ENCODE results near the gene MBD4. TPM values are rescaled to one million over a fixed set of nuclear protein-coding genes. Genes with fewer than 3 reads are reported as not detected.

The MBD4 gene
- total RNA-seq, 2 experiments from 2014 or later, result 46.3 to 74.6 TPM

DNA sequence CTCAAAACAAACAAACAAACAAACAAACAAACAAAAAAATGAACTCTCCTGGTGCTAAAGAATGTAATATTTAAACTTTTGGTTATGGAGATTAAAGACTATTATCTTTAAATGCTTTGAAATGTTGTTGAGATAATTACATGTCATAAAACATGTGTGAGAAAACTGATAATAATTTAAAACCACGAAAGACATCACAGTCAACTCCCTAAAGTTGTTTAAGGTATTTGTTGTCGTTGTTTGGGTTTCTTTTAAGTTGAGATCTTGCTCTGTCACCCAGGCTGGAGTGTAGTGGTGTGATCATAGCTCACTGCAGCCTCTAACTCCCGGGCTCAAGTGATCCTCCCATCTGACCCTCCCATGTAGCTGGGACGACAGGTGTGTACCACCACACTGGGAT lies 23.3 kb downstream of the MBD4 start:
- Histone ChIP-seq H3K9me2 (ENCODE audit: insufficient read depth, low read length) (no peaks in the 10 kb centered on the region), H2AFZ (ENCODE audit: low read length) (no peak overlapping the region), H4K20me1 (ENCODE audit: insufficient read depth, low read length) (no peaks in the 10 kb centered on the region), H3K4me1 (ENCODE audit: insufficient read depth, low read length, poor library complexity, severe bottlenecking) (no peaks in the 10 kb centered on the region), H3K79me2 (ENCODE audit: insufficient read depth, low read depth, low read length) (no peaks in the 10 kb centered on the region), H3K36me3 (ENCODE audit: insufficient read depth, low read length) (no peaks in the 10 kb centered on the region; the same call in 1 of the 2 replicates), H3K4me2 (ENCODE audit: low read length) (no peak overlapping the region), H3K27ac (ENCODE audit: low read depth, low read length, poor library complexity, severe bottlenecking) (no peak overlapping the region), H3K4me3 (ENCODE audit: low read depth, low read length, poor library complexity, severe bottlenecking) (no peak overlapping the region), H3K9me3 (ENCODE audit: low read length) (no peaks in the 10 kb centered on the region; the same call in 1 of the 2 replicates)
- ChIA-PET POLR2A (interaction anchor here (0.7 to 0.8 kb wide), 3 partner anchors 12 to 400 kb away, joined by 3 to 6 read pairs (median 3); no protein-coding TSS in a partner anchor), CTCF (ENCODE audit: unreplicated experiment) (no interaction called here)
- no peak for TF ChIP-seq EZH2phosphoT487 (IDR thresholded peaks at IDR 0.05; ENCODE audit: borderline replicate concordance, low read depth, low read length)
- TF ChIP-seq, protein P1, sequence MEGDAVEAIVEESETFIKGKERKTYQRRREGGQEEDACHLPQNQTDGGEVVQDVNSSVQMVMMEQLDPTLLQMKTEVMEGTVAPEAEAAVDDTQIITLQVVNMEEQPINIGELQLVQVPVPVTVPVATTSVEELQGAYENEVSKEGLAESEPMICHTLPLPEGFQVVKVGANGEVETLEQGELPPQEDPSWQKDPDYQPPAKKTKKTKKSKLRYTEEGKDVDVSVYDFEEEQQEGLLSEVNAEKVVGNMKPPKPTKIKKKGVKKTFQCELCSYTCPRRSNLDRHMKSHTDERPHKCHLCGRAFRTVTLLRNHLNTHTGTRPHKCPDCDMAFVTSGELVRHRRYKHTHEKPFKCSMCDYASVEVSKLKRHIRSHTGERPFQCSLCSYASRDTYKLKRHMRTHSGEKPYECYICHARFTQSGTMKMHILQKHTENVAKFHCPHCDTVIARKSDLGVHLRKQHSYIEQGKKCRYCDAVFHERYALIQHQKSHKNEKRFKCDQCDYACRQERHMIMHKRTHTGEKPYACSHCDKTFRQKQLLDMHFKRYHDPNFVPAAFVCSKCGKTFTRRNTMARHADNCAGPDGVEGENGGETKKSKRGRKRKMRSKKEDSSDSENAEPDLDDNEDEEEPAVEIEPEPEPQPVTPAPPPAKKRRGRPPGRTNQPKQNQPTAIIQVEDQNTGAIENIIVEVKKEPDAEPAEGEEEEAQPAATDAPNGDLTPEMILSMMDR (conservative IDR thresholded peaks at IDR 0.05; ENCODE audit: low read length), result no peak
- DNase-seq (ENCODE audit: low spot score), result no peak
- intact Hi-C loops (cut with micrococcal nuclease; ENCODE audit: unreplicated experiment), result no loop called here
- BruUV-seq (replicated peaks), result no TSS peak

GRCh38 chr3:129415830-129416229 lies 23.9 kb downstream of the MBD4 start:
- no peak for TF ChIP-seq EZH2phosphoT487 (IDR thresholded peaks at IDR 0.05; ENCODE audit: borderline replicate concordance, low read depth, low read length)
- TF ChIP-seq, protein P1 (conservative IDR thresholded peaks at IDR 0.05; ENCODE audit: low read length), result no peak
- no peaks in the 10 kb centered on the region for H3K9me3 ChIP-seq (ENCODE audit: low read length)
- no peaks in the 10 kb centered on the region for H3K4me1 ChIP-seq (ENCODE audit: insufficient read depth, low read length, poor library complexity, severe bottlenecking)
- CTCF ChIA-PET (ENCODE audit: unreplicated experiment), result no interaction called here
- no peak for DNase-seq (ENCODE audit: low spot score)
- POLR2A ChIA-PET, result interaction anchor here (0.7 to 0.8 kb wide), 3 partner anchors 11 to 399 kb away, joined by 3 to 6 read pairs (median 3); no protein-coding TSS in a partner anchor
- no peaks in the 10 kb centered on the region for H3K79me2 ChIP-seq (ENCODE audit: insufficient read depth, low read depth, low read length)
- intact Hi-C loops (cut with micrococcal nuclease; ENCODE audit: unreplicated experiment), result no loop called here
- no TSS peak for BruUV-seq (replicated peaks)
- H4K20me1 ChIP-seq (ENCODE audit: insufficient read depth, low read length), result no peaks in the 10 kb centered on the region
- H3K36me3 ChIP-seq (ENCODE audit: insufficient read depth, low read length), result no peaks in the 10 kb centered on the region; the same call in 1 of the 2 replicates
- H2AFZ ChIP-seq (ENCODE audit: low read length), result no peak overlapping the region
- H3K9me2 ChIP-seq (ENCODE audit: insufficient read depth, low read length), result no peaks in the 10 kb centered on the region
- no peak overlapping the region for H3K4me2 ChIP-seq (ENCODE audit: low read length)
- H3K27ac ChIP-seq (ENCODE audit: low read depth, low read length, poor library complexity, severe bottlenecking), result no peak overlapping the region
- H3K4me3 ChIP-seq (ENCODE audit: low read depth, low read length, poor library complexity, severe bottlenecking), result no peak overlapping the region

DNA sequence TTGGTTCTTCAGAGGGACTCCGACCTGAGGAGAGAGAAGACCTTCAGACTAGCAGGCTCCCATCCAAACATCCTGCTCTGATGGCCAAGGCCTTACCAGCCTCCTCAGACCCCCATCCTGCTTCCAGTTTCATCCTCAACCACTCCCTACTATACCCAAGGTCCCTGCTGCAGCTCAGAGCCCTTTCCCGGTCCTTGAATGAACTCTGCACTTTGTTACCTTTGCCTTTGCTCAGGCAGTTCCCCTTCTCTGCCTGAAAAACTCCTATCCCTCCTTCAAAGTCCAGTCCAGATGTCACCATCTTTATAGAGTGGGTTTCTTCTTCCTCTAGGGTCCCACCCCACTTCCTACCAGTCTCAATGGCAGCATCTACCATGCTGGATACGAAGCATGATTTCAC lies 24.4 kb downstream of the MBD4 start:
- no TSS peak for BruUV-seq (replicated peaks)
- H4K20me1 ChIP-seq (ENCODE audit: insufficient read depth, low read length), result no peaks in the 10 kb centered on the region
- POLR2A ChIA-PET, result no interaction called here
- no peak overlapping the region for H3K4me2 ChIP-seq (ENCODE audit: low read length)
- no peak overlapping the region for H3K27ac ChIP-seq (ENCODE audit: low read depth, low read length, poor library complexity, severe bottlenecking)
- H2AFZ ChIP-seq (ENCODE audit: low read length), result no peak overlapping the region
- H3K9me2 ChIP-seq (ENCODE audit: insufficient read depth, low read length), result no peaks in the 10 kb centered on the region
- no peak overlapping the region for H3K4me3 ChIP-seq (ENCODE audit: low read depth, low read length, poor library complexity, severe bottlenecking)
- CTCF ChIA-PET (ENCODE audit: unreplicated experiment), result no interaction called here
- TF ChIP-seq, protein P1 (conservative IDR thresholded peaks at IDR 0.05; ENCODE audit: low read length), result no peak
- no peak for TF ChIP-seq EZH2phosphoT487 (IDR thresholded peaks at IDR 0.05; ENCODE audit: borderline replicate concordance, low read depth, low read length)
- no peaks in the 10 kb centered on the region for H3K36me3 ChIP-seq (ENCODE audit: insufficient read depth, low read length)
- H3K79me2 ChIP-seq (ENCODE audit: insufficient read depth, low read depth, low read length), result no peaks in the 10 kb centered on the region
- H3K9me3 ChIP-seq (ENCODE audit: low read length), result no peaks in the 10 kb centered on the region
- no peaks in the 10 kb centered on the region for H3K4me1 ChIP-seq (ENCODE audit: insufficient read depth, low read length, poor library complexity, severe bottlenecking)
- no peak for DNase-seq (ENCODE audit: low spot score)
- intact Hi-C loops (cut with micrococcal nuclease; ENCODE audit: unreplicated experiment), result no loop called here
